Hematopoietic multipotent progenitor cell treated with erythropoietin and hydrocortisone succinate and interleukin-3 and kit ligand, for 17 days (in vitro differentiated cells): ENCODE data around the gene EXTL2.
"Not testable (repeated sequence)": the region's sequence is repeated elsewhere in the genome, so short reads cannot be mapped to it uniquely, and the experiment has no call there.

ENCODE experiments used
- DNase-seq: peaks from one replicate; pipeline ENCODE4 v3.0.0-alpha.2; 2015; ENCODE audit warnings: low spot score

The EXTL2 gene

GRCh38 chr1:100902365-100902764 lies 7.7 kb upstream of the EXTL2 start:
- no peak for DNase-seq

DNA sequence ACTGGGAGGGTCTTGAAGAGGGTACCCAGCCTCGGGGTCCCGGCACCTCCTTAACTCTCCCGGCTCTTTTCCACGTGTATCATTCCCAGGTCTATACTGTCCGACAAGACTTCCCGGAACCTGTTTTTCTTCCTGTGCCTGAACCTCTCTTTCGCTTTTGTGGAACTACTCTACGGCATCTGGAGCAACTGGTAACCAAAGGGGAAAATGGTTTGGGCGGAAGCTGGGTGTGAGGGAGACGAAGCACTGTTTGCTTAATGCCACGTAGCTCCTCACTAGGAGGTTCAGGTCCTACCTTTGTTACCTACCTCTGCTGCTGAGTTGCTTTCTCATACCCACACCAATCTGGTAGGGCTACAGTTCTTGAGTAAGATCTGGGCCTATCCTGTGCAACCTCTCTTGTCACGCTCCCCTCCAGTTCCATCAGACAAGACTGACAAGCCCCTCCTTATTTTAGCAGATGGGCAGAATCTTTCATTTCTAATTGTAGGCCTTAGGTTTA lies 1.9 kb upstream of the EXTL2 start:
- DNase-seq, result peak; percentile 56

GRCh38 chr1:100895540-100896480 lies 1.2 kb upstream of the EXTL2 start, which contains the start of gene SLC30A7:
Gene SLC30A7, plus strand, starts transcription at chr1:100896090. Its CDS starts 173 bp downstream, at chr1:100896263.
- peak; percentile 89 for DNase-seq

- no peak for DNase-seq
These were observed 924 bp downstream of the EXTL2 start for GRCh38 chr1:100893718-100894117.

DNA sequence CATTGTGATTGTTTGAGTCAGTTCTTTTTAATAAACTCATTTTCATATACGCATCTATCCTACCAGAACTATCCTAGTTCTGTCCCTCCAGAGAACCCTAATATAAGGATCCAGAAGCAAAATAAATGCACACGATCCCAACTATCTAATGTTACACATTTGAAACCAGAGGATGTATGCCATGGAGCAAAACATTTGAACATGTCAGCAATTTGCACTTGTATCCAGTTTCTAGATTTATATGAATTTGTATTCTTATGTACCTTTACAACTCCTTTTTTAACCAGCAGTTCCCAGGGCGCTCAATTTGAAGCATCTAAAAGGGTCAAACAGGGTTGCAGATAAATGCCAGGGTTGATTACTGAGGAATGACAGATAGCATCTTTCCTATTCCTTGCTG lies 2.1 kb downstream of the EXTL2 start:
- no peak for DNase-seq

- no peak for DNase-seq
These were observed 3.3 kb downstream of the EXTL2 start for GRCh38 chr1:100891380-100891779.

- not testable (repeated sequence) for DNase-seq
These were observed 4.7 kb downstream of the EXTL2 start for GRCh38 chr1:100889869-100890482.

DNA sequence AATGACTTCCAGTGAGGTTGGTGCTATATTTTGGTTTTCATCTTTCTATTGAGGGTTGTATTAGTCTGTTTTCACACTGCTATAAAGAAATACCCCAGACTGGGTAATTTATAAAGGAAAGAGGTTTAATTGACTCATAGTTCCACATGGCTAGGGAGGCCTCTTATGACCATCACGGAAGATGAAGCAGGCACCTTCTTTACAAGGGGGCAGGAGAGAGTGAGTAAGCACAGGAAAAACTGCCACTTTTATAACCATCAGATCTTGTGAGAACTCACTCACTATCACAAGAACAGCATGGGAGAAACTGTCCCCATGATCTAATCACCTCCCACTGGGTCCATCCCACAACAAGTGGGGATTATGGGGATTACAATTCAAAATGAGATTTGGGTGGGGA lies 5.6 kb downstream of the EXTL2 start:
- DNase-seq, result not testable (repeated sequence)

DNA sequence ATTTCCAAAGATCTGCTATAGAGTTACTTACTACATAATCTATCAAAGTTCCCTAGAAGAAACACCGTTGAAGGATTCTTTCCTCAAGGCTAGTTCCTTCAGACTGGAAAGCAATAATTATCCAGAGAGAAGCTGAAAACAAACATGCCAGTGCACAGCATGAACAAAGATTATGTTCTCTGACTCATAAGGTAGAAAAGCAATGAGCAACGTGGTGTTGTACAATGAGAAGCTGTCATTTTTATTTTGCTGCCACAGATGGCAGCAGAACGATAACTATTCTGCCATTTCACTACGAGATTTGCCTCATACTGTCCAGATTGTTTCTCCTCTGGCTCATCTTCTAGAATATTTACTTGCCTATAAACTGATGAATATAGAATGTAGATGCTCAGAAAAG lies 10.7 kb downstream of the EXTL2 start:
- DNase-seq, result no peak

GRCh38 chr1:100882698-100883097 lies 11.9 kb downstream of the EXTL2 start:
- no peak for DNase-seq

DNA sequence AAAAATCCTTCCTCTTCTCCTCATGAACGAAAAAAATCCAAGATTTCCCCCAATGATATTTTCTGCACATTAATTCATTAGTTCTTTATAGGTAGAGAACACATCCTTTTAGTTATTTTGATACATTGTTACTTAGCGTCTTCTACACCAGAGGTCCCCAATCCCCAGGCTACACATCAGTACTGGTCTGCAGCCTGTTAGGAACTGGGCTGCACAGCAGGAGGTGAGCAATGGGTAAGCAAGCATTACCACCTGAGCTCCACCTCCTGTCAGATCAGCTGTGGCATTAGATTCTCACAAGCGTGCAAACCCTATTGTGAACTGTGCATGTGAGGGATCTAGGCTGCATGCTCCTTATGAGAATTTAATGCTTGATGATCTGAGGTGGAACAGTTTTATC lies 13.0 kb downstream of the EXTL2 start:
- no peak for DNase-seq

DNA sequence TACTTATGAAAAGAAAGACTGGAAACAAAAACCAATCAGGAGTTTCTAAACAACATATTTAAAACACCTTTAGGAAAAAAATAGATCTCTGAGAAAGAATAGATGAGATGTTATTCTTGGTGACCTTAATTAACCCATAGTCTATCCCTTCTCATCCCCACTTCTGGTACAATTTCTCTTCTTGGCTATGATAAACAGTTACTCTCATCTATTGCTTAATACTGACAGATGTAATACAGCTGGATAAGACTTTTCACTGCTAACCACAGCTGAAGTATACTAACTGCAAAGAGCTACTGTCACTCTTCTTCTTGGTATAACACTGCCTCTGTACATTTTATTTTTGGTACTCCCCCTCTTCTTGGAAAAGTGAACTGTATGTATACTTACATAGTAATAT lies 15.2 kb downstream of the EXTL2 start:
- no peak for DNase-seq

DNA sequence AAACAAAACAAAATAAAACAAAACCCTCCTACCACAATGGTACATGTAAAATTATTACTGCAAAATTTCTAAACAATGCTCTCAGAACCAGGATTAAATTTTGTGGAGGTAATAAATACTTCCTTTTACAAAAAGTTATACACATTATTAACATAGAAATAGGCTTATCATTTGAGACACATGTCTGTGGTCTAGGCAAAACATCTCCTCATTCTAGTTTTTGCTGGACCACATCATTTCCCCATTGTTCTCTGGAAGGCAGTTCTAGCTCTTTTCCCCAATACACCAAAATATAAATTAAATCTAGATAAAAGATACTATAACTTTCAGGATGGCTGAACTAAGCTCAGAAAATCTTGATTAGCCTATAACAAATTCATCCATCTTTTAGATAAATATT lies 18.4 kb downstream of the EXTL2 start:
- no peak for DNase-seq

- no peak for DNase-seq
These were observed 19.4 kb downstream of the EXTL2 start for GRCh38 chr1:100875228-100875627.

DNA sequence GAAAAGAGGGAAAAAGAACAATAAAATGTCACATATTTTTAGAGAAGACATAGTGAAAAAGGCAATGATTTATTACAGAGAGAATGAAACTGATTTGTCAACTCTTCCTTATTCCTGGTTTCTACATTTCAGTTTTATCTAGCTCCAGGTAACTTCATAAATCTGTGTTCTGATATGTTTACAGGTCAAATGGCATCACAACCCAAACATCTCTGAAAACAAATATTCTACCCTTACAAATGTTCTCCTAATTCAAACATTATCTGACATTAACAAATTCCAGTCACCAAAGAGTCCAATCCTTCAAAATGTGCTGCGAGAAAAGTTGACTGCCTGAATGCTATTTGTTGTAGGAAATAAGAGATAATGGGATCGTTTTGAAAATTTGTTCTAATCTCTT lies 20.2 kb downstream of the EXTL2 start:
- no peak for DNase-seq

DNA sequence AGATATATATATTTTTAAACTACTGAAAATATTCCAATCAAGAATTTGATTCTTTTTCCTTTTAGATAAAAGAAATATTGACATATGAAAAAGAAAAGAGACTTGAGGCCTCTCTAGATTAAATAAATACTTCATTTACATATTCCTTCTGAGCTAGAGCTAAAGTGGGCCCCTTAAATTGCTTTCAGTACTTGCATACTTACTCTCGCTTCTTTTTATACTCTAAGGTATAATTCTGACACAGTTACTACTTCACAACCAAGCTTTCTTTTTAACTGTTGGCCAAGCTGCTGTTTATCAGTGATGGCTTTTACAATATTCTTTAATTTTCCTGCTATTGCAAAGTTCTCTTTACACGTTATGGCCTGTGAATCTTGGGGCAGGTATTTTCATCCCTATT lies 24.6 kb downstream of the EXTL2 start:
- DNase-seq, result no peak

- DNase-seq, result peak; percentile 36
These were observed 26.2 kb downstream of the EXTL2 start for GRCh38 chr1:100868364-100868995.

- DNase-seq, result no peak
These were observed 27.8 kb downstream of the EXTL2 start for GRCh38 chr1:100866901-100867206.

DNA sequence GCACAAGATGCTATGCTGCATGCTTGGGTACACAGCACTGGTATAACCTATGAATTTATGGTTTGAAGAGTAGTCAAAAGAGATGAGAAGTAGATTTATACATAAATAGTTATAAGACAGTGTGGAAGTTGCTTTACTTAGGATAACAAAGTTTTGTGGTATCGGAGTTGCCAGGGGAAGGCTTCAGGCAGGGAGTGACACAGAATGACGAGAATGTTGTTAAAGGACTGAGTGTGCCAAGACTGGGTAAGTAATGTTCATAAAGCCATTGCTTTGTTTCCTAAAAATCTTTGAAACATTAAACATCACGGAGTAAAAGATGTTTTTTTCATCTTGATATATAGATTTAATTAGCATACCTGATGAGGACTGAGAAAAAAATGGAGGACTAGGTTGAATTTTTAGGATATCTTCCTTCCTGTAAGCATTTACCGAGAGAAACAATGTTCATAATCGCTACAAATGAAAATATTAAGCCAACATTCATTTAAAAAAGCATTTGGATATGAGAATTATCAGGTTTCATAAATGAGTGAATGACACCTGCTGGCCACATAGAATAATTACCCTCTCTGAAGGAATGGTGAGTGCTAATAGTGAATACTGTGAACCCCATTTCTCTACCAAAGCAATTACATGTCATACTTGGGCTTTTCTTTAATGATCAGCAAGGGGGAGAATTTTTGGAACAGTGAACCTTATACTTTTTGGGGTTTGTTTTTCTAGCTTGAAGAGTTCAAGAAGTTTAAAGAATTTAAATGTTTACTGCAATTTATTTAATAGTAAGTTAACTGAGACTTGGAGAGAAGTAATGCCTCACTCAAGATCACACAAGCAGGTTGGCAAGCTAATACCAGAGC lies 28.4 kb downstream of the EXTL2 start:
- peak; percentile 16 for DNase-seq

- no peak for DNase-seq
These were observed 32.1 kb downstream of the EXTL2 start for GRCh38 chr1:100862591-100862990.

- DNase-seq, result no peak
These were observed 33.3 kb downstream of the EXTL2 start for GRCh38 chr1:100861379-100861778.
